IPS-18c (cell line): ENCODE measurements around the gene ADAP1.

Source experiments
- H3K4me3 ChIP-seq: 2 replicates; pipeline ENCODE4 v1.7.0; 2013; ENCODE audit warnings: low read depth, mild to moderate bottlenecking, low read length, moderate library complexity; ENCODE audit not compliant: insufficient read depth
- H3K9me3 ChIP-seq: one replicate; pipeline ENCODE4 v1.6.1; 2013; ENCODE audit warnings: mild to moderate bottlenecking, low read length, moderate library complexity; ENCODE audit not compliant: control insufficient read depth, insufficient read depth

Gene ADAP1

DNA sequence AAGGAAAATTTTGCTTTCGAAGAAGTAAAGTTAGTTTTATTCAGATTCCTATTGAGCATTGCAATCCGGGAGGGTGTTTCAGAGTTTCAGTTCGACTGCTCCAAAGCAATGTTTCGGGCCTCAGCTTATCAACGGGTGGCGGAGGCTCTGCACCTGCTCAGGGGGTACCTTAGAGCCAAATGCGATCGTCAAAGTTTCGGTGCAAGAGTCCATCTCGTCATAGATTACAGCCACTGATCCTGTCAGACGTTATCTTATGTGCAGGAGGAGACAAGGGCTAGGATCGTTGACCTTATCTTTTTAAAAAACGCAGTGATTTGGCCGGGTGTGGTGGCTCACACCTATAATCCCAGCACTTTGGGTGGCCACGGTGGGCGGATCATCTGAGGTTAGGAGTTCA lies 24.7 kb upstream of the ADAP1 start:
- no peaks in the 10 kb centered on the region for H3K9me3 ChIP-seq
- H3K4me3 ChIP-seq = no peak overlapping the region

DNA sequence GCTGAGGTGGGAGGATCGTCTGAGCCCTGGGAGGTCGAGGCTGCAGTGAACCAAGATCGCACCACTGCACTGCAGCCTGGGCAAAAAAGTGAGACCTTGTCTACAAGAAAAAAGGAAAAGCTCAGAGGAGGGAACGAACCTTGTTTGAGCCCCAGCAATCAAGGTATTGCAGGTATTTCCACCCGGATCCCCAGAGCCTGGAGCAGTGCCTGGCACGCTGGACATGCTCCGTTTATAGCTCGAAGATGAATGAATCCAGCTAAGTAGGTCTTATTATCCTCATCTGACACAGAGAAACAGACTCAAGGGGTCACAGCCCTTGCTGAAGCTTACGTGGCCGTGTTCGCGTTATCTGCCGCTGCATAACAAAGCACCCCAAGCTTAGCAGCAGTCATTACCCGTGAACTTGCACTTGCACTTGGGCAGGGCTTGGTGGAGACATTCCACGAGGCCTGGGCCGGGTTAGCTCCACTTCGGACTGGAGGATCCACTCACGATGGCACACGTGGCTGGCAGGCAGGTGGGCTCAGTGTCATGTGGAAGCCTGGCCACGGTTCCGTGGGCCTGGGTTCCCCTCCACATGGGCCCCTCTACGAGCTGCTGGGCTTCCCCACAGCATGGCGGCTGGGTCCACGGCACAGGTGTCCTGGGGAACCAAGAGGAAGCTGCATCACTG lies 24.1 kb upstream of the ADAP1 start:
- Histone ChIP-seq H3K9me3 (no peaks in the 10 kb centered on the region), H3K4me3 (no peak overlapping the region)

DNA sequence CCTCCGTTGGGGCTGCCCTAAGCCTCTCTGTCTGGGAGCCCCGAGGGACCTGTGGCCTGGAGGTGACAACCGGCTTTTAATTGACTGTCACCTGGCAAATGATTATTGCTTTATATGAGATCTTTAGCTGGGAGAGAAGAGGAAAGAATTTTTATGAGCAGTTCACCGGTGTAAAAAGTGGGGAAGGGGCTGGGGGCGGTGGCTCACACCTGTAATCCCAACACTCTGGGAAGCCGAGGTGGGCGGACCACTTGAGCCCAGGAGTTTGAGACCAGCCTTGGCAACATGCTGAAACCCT lies 23.5 kb upstream of the ADAP1 start:
- H3K9me3 ChIP-seq = no peaks in the 10 kb centered on the region

DNA sequence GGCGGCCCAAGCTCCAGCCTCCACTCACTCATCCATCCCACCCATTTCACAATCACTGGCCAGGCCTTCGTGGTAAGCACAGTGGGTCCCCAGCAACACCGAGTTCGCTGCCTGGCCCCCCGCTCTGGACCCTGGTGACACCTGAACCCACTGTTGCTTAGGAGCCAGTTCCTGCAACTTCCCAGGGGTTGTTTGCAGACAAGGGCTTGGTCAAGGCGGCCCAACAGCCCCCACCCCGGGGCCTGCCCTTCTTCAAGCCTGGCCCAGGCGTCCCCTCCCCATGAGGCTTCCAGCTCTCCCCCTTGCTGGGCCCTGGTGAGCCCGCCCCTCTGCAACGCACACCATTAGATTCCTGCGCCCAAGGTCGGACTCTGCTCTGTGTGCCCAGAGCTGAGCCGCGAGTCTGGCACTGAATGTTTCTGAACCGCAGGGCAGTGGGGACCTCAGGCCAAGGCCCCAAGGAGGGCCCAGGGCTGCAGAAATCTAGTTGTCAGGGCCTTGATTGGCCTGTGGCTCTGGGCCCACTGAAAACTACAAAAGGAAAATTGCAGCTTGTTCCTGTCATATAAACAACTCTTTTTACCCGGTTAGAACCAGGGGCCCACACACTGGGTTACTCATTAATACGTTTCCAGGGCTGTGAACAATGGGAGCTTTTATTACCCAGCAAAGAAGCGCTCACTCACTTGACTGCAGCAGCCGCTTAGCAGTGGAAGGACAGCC lies 23.0 kb upstream of the ADAP1 start:
- H3K4me3 ChIP-seq = no peak overlapping the region
- H3K9me3 ChIP-seq = no peaks in the 10 kb centered on the region

More for the DNA sequence above, 23.5 kb upstream of the ADAP1 start:
- H3K4me3 ChIP-seq = no peak overlapping the region

DNA sequence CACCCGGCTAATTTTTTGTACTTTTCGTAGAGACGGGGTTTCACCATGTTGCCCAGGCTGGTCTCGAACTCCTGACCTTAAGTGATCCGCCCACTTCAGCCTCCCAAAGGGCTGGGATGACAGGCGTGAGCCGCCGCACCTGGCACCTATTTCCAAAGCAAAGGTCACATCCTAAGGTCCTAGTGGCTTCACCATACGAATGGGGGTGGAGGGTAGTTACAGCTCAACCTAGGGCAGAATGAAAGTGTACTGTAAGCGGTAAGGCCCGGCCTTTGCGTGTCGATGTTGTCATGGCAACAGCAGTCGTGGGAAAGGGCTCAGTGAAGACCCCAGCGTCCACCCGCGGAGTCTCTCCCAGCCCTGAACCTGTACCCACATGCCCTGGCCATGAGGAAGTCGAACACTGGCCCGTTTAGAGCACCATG lies 22.4 kb upstream of the ADAP1 start:
- Histone ChIP-seq H3K4me3 (no peak overlapping the region), H3K9me3 (no peaks in the 10 kb centered on the region)

DNA sequence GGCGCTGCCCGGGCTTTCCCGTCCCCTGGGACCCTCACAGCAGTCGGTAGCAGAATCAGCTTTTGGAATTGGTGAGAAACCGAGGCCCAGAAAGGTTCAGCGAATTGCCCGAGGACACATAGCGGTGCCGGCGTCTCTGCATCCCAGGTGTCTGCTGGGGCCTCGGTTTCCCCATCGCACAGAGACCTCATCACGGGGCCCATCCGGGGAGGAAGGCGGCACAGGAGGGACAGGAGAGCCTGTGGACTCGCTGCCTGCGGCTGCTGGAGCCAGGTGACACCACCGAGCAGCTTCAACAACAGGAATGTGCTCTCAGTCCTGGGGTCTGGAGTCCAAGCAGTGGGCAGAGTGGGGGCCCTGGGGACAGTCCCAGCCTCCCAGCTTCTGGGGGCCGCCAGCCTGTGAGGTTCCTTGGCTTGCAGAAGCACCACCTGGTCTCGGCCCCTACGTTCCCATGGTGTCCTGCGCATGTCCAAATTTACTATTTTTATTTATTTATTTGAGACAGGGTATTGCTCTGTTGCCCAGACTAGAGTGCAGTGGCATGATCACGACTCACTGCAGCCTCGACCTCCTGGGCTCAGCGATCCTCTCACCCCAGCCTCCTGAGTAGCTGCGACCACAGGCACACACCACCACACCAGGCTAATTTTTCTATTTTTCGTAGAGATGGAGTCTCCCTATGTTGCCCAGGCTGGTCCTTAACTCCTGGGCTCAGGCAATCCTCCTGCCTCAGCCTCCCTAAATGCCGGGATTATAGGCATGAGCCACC lies 21.4 kb upstream of the ADAP1 start:
- peak overlapping the region; percentile 31; the same call in 1 of the 2 replicates for H3K4me3 ChIP-seq
- no peaks in the 10 kb centered on the region for H3K9me3 ChIP-seq

DNA sequence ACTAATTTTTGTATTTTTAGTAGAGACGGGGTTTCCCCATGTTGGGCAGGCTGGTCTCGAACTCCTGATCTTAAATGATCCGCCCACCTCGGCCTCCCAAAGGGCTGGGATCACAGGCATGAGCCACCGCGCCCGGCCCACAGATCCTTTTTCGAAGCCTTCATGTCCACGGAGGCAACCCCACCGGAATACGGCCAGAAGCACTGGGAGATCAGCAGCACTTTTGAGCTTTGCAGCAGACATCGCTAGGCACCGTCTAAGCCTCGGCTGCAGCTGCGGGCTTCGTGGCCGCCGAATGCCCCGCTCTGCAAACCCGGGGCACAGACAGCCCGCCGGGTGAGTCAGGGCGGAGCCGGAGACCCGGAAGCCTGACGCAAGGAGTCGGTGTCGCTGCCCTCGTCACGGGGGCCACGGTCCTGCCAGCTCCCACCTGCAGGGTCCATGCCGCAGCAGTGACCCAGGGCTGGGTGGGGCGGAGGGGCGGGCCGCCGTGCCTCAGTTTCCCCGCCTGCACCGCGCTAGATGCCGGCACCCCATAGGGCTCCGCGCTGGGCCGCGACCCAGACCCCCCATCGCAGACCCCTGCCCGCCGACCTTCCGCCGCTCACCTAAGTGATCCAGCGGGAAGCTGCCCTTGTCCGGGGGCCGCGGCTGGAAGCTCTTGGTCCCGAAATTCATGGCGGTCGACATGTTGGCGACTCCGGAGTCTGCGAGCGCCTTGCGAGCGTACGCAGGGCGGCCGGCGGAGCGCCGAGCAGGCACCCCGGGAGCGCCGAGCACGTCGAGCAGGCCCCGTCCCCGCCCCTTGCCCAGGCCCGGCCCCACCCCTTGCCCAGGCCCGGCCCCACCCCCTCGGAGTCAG lies 20.6 kb upstream of the ADAP1 start, which contains the start of gene COX19:
TSS of gene COX19 (minus strand) at position 730 of the 862 bp plus-strand sequence. CDS start at position 690, 40 bp downstream.
- Histone ChIP-seq H3K9me3 (no peaks in the 10 kb centered on the region), H3K4me3 (peak within 1 kb of the TSS; percentile 97)

DNA sequence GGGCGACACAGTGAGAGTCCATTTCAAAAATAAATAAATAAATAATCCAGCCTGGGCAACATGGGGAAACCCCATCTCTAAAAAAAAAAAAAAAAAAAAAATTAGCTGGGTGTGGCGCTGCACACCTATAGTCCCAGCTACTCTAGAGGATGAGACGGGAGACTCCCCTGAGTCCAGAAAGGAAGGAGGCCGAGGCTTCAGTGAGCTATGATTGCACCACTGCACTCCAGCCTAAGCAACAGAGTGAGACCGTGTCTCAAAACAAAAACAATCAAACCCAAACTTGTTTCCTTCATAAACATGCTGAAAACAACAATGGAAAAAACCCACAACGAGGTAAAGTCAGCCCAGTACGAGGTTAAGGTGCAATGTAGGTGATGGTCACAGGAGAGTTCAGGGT lies 19.7 kb upstream of the ADAP1 start:
- peak overlapping the region; percentile 97; the same call in 1 of the 2 replicates for H3K4me3 ChIP-seq
- no peaks in the 10 kb centered on the region for H3K9me3 ChIP-seq

DNA sequence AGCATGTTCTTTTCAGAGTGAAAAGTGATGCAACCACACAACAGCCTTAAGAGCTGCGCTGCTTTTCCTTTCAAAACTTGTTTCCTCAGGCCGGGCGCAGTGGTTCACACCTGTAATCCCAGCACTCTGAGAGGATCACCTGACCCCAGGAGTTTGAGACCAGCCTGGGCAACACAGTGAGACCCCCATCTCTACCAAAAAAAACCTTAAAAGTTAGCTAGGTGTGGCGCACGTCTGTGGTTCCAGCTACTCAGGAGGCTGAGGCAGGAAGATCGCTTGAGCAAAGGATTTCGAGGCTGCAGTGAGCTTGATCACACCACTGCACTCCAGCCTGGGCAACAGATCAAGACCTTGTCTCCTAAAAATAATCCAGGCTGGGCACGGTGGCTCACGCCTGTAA lies 18.8 kb upstream of the ADAP1 start:
- no peak overlapping the region for H3K4me3 ChIP-seq
- H3K9me3 ChIP-seq = no peaks in the 10 kb centered on the region

DNA sequence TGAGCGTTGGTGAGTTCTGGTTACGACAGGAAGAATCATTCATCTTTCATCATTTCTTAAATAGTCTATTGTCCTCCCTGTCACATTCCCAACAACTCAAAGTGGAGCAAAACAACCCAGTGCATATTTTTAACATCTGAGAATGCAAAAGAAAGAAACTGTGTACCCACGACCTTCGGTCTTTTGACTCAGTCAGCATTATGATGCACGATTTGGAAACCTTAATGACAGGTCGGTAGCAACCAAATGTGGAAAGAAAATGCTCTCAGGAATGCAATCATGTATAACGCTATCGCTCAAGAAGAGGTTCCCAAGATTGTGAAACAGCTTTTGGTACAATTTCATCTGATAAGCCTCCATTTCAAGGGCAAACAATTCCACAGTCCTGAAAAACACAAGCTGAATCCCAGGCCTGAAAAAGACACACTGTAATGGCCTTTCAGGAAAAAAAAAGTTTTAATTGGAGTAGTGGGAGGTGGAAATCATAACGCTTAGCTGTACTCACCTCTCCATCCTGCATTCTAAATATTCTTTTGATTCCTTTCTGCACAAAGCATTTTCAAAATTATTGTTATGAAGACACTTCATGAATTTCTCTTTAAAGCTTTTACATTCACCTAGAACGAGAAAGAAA lies 18.3 kb upstream of the ADAP1 start:
- H3K9me3 ChIP-seq = no peaks in the 10 kb centered on the region
- H3K4me3 ChIP-seq = no peak overlapping the region

DNA sequence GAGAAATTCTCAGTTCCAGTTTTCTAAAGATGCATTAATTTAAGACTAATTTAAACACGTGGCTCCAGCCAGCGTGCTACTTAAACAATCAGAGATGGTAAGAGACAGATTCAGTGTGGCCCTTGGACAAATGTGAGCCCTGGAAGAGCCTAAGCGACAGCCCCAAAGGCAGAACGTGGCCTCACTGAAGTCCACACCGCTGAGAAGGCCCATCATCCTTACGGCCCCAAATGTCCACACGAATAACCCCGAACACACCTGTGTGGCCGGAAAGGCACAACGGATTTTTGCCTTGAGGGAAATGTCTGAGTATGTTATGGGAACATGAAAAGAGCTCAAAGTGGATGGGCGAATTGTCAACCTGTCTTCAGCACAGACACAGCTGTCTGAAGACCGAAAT lies 17.6 kb upstream of the ADAP1 start:
- Histone ChIP-seq H3K9me3 (peaks cover 2% of the 10 kb centered on the region), H3K4me3 (no peak overlapping the region)

DNA sequence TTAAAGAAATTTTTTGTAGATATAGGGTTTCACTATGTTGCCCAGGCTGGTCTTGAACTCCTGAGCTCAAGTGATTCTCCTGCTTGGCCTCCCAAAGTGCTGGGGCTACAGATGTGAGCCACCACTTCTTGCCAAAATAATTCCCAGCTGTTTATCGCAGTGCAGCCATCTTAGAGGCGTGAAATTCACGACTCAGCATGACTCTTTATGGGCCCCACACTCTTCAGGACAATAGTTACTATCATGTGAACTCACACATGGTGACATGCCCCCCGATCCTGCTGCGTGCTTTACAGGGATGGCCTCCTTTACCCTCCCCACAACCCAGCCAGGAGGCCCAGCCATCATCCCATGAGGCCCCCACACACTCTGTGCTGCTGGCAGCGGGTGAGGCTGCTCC lies 16.3 kb upstream of the ADAP1 start:
- no peak overlapping the region for H3K4me3 ChIP-seq
- peaks cover 2% of the 10 kb centered on the region for H3K9me3 ChIP-seq

DNA sequence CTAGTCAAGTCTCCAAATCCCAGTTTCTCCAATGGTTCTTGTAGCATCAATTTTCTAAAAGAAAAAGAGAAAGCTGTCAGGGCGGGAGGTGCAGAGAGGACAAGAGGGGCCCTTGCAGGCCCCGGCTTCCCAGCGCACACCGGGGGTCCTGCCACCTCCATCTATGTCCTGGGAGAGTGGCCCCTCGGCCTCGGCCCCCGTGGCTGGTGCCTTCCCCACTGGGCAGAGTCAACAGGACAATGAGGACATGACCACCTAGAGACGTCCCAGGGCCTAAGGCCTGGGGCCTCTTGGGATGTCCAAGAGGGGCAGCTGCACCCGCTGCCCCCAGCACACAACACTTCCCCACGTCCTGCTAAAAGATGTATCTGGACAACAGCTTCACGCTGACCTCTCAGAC lies 14.9 kb upstream of the ADAP1 start:
- H3K4me3 ChIP-seq = no peak overlapping the region
- peaks cover 2% of the 10 kb centered on the region for H3K9me3 ChIP-seq

DNA sequence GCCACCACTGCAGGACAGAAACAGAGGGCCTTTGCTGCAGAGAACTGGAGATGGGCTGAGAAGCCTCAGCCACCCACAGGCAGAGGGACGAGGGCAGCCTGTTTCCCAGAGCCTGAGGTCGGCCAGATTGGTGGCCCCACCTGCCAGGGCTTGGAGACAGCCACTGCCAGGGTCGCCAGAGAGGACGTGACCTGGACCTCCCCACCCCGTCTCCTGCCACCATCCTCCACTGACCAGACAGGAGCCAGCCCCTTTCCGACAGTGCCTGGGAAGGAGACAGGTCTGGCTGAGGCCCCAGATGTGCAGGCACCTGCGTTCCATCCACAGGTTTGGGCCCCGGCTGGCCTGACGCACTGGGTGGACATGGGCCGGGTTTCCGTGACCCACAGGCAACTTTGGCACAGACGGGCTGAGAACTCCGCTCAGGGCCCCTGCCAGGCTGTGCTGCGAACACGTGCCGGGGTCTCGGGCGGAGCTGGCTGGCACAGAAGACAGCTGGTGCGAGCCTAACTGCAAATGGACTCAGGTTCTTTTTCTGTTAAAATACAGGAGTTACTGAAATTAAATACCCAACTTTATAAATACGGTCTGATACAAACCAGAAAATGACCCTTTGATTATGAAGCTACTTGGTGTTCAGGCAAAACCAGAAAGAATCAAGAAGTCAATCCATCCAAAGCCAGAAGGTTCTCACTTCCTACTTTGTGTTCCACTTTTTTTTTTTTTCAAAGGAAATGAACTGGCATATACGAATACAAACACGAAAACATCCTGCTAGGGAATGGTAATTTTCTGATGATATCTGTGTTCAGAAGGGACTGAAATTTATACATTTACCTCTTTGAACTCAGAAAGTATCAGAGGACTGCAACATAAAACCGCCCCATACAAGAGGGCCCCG lies 14.0 kb upstream of the ADAP1 start:
- H3K9me3 ChIP-seq = peaks cover 2% of the 10 kb centered on the region

DNA sequence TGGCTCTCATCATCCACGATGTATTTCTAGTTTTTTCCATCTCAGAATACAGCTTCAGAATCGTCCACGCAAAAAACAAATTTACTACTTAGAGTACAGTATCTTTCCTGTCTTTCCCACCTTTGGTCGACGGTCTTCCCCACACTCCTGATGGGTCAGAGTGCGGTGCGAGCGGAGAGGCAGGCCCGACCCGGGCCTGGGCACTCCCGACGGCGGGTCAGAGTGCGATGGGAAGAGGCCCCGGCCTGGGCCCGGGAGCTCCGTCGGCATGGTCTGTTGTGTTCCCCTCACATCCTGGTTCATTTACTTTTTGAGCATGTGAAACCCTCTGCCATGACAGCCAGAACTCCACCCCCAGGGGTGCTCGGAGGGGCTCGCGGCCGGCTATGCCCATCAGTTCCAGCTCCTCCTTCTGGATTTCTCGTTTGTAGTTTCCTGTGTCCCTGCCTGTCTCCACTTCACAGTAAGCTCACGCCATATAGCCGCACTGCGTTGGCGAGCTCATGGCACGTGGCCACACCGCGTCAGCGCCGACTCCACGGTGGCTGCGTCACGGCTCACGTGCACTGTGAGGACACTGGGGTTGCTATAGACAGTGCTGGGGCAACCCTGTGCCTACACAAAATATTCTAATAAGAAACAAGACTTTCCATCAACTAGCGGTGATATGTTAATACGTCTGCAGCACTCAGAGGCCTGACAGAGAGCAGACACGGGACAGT lies 13.0 kb upstream of the ADAP1 start:
- H3K4me3 ChIP-seq = no peak overlapping the region

More for the DNA sequence above, 14.0 kb upstream of the ADAP1 start:
- no peak overlapping the region for H3K4me3 ChIP-seq

More for the DNA sequence above, 13.0 kb upstream of the ADAP1 start:
- H3K9me3 ChIP-seq = peaks cover 2% of the 10 kb centered on the region
